SK-N-MC (cell line): ENCODE results near the gene KLHL26.

Experiments
- EZH2 ChIP-seq: fragments of 200-600 bp; sonication (generic); IDR thresholded peaks from one replicate; pipeline ENCODE4 v1.6.1; 2017; ENCODE audit warnings: antibody characterized with exemption
- FOXP2 ChIP-seq: optimal IDR thresholded peaks from 2 replicates; pipeline ENCODE3; 2011; ENCODE audit warnings: mild to moderate bottlenecking, moderate library complexity; ENCODE audit not compliant: insufficient read depth; ENCODE audit errors: extremely low read length, control extremely low read depth
- POLR2AphosphoS5 ChIP-seq: IDR thresholded peaks from 2 replicates; pipeline ENCODE4 v1.6.1; 2012; ENCODE audit warnings: mild to moderate bottlenecking, low read depth, low read length, borderline replicate concordance

GRCh38 chr19:18644196-18645034, 7.6 kb downstream of the KLHL26 start:
- no peak for TF ChIP-seq POLR2AphosphoS5
- TF ChIP-seq EZH2, result no peak
- TF ChIP-seq FOXP2, result no peak
